IMR-90 (cell line): ENCODE measurements around the gene GDNF. TPM values are rescaled to one million over a fixed set of nuclear protein-coding genes. Genes with fewer than 3 reads are reported as not detected.
A peak's percentile ranks its signal among the peaks of the same experiment; 100 is the strongest.

Experiments used
- ATAC-seq: fragments of 200-7000 bp; cut with Tn5 transposase; 2 replicates; pipeline ENCODE4 v1.9.1; 2020; ENCODE audit warnings: low read depth, mild to moderate bottlenecking, moderate library complexity
- BruUV-seq: library from RNA; stranded (reverse); fragments of 400-500 nt; replicated peaks from 2 replicates; lab custom pipeline; 2021; lab: Mats Ljungman, UMichigan
- CTCF ChIA-PET: fragments of 300-600 bp; formaldehyde crosslinking; extraction: SDS; loops from one replicate; lab custom pipeline; 2021; ENCODE audit warnings: antibody characterized with exemption; lab: Yijun Ruan, JAX
- POLR2A ChIA-PET: fragments of 300-600 bp; sonication (Branson Sonifier 250); formaldehyde crosslinking; loops from one replicate; lab custom pipeline; 2022; ENCODE audit warnings: antibody characterized with exemption; ENCODE audit not compliant: unreplicated experiment; lab: Charles Lee
- DNase-seq: peaks from one replicate; pipeline ENCODE4 v3.0.0; 2013
- H2AFZ ChIP-seq: replicated peaks from 2 replicates; pipeline ENCODE3; 2013; ENCODE audit warnings: low read length, mild to moderate bottlenecking; ENCODE audit not compliant: poor library complexity
- H2AK5ac ChIP-seq: 2 replicates; pipeline ENCODE4 v1.6.1; 2013; ENCODE audit warnings: low read depth, low read length, inconsistent platforms
- H2AK9ac ChIP-seq: replicated peaks from 2 replicates; pipeline ENCODE3; 2013; ENCODE audit warnings: mild to moderate bottlenecking, low read depth, low read length, moderate library complexity; ENCODE audit not compliant: poor library complexity
- H2BK120ac ChIP-seq: 2 replicates; pipeline ENCODE4 v1.6.1; 2013; ENCODE audit warnings: low read depth, low read length, inconsistent platforms
- H2BK15ac ChIP-seq: 3 replicates; pipeline ENCODE4 v1.6.1; 2013; ENCODE audit warnings: low read depth, low read length, inconsistent platforms
- H2BK20ac ChIP-seq: 2 replicates; pipeline ENCODE4 v1.6.1; 2013; ENCODE audit warnings: low read depth, mild to moderate bottlenecking, inconsistent platforms, low read length, moderate library complexity
- H2BK5ac ChIP-seq: 2 replicates; pipeline ENCODE4 v1.6.1; 2013; ENCODE audit warnings: mild to moderate bottlenecking, low read depth, low read length, inconsistent platforms; ENCODE audit not compliant: poor library complexity, severe bottlenecking
- H3K14ac ChIP-seq: replicated peaks from 2 replicates; pipeline ENCODE4 v1.6.1; 2013; ENCODE audit warnings: low read depth, low read length, inconsistent platforms
- H3K18ac ChIP-seq: 2 replicates; pipeline ENCODE4 v1.6.1; 2013; ENCODE audit warnings: low read depth, low read length, control low read depth
- H3K23ac ChIP-seq: 2 replicates; pipeline ENCODE4 v1.6.1; 2013; ENCODE audit warnings: low read depth, low read length, inconsistent platforms
- H3K27ac ChIP-seq: 2 replicates; pipeline ENCODE4 v1.5.1; 2013; ENCODE audit warnings: mild to moderate bottlenecking, control low read depth, low read length; ENCODE audit not compliant: insufficient read depth
- H3K27me3 ChIP-seq: 2 replicates; pipeline ENCODE4 v1.6.1; 2013; ENCODE audit warnings: low read length; ENCODE audit not compliant: control insufficient read depth, insufficient read depth
- H3K36me3 ChIP-seq: 2 replicates; pipeline ENCODE4 v1.6.1; 2013; ENCODE audit warnings: low read length, mixed read lengths; ENCODE audit not compliant: control insufficient read depth, insufficient read depth
- H3K4ac ChIP-seq: 2 replicates; pipeline ENCODE4 v1.6.1; 2013; ENCODE audit warnings: low read depth, low read length, inconsistent platforms
- H3K4me1 ChIP-seq: 2 replicates; pipeline ENCODE4 v1.6.1; 2013; ENCODE audit warnings: low read length, mixed read lengths; ENCODE audit not compliant: control insufficient read depth, insufficient read depth
- H3K4me2 ChIP-seq: 2 replicates; pipeline ENCODE4 v1.6.1; 2013; ENCODE audit warnings: low read depth, mild to moderate bottlenecking, control low read depth, low read length, moderate library complexity
- H3K4me3 ChIP-seq: 2 replicates; pipeline ENCODE4 v1.5.1; 2013; ENCODE audit warnings: low read depth, mild to moderate bottlenecking, control low read depth, low read length, moderate library complexity; ENCODE audit not compliant: insufficient read depth
- H3K56ac ChIP-seq: 2 replicates; pipeline ENCODE4 v1.6.1; 2013; ENCODE audit warnings: low read length, inconsistent platforms; ENCODE audit not compliant: insufficient read depth; ENCODE audit errors: extremely low read depth
- H3K79me1 ChIP-seq, 2 experiments: 2 replicates each; pipeline ENCODE4 v1.6.1; 2013; ENCODE audit warnings: low read length in 2 of 2, inconsistent platforms in 1 of 2, low read depth in 1 of 2
- H3K9ac ChIP-seq: 2 replicates; pipeline ENCODE4 v1.6.1; 2013; ENCODE audit warnings: low read depth, low read length, control low read depth
- H3K9me1 ChIP-seq: 2 replicates; pipeline ENCODE4 v1.6.1; 2013; ENCODE audit warnings: low read length, inconsistent platforms; ENCODE audit not compliant: insufficient read depth
- H3K9me3 ChIP-seq: 2 replicates; pipeline ENCODE4 v1.6.1; 2013; ENCODE audit warnings: low read length; ENCODE audit not compliant: control insufficient read depth, insufficient read depth
- H4K20me1 ChIP-seq: 2 replicates; pipeline ENCODE4 v1.6.1; 2013; ENCODE audit warnings: low read length, inconsistent platforms; ENCODE audit not compliant: insufficient read depth
- H4K5ac ChIP-seq: 2 replicates; pipeline ENCODE4 v1.6.1; 2013; ENCODE audit warnings: mild to moderate bottlenecking, low read depth, low read length, control low read depth
- H4K8ac ChIP-seq, 2 experiments: 2 replicates each; pipeline ENCODE4 v1.6.1; 2013; ENCODE audit warnings: low read depth in 2 of 2, low read length in 2 of 2, control low read depth in 1 of 2, inconsistent platforms in 1 of 2
- H4K91ac ChIP-seq: 2 replicates; pipeline ENCODE4 v1.6.1; 2013; ENCODE audit warnings: low read depth, low read length, inconsistent platforms; ENCODE audit not compliant: insufficient read depth
- BHLHE40 ChIP-seq: fragments of 150-350 bp; IDR thresholded peaks from 2 replicates; pipeline ENCODE4 v1.6.1; 2016; ENCODE audit warnings: mild to moderate bottlenecking, low read depth, low read length
- CEBPB ChIP-seq: IDR thresholded peaks from 2 replicates; pipeline ENCODE4 v1.6.1; 2012; ENCODE audit warnings: low read depth, low read length, improper control_type of control experiment
- CHD1 ChIP-seq: IDR thresholded peaks from 2 replicates; pipeline ENCODE4 v1.6.1; 2012; ENCODE audit warnings: low read depth, low read length, improper control_type of control experiment
- MAZ ChIP-seq: IDR thresholded peaks from 2 replicates; pipeline ENCODE4 v1.6.1; 2012; ENCODE audit warnings: low read depth, mild to moderate bottlenecking, low read length, improper control_type of control experiment, moderate library complexity, borderline replicate concordance
- MXI1 ChIP-seq: IDR thresholded peaks from 2 replicates; pipeline ENCODE4 v1.6.1; 2012; ENCODE audit warnings: low read depth, mild to moderate bottlenecking, low read length, moderate library complexity, borderline replicate concordance
- RAD21 ChIP-seq: IDR thresholded peaks from 2 replicates; pipeline ENCODE4 v1.6.1; 2012; ENCODE audit warnings: low read length, improper control_type of control experiment
- RFX5 ChIP-seq: IDR thresholded peaks from 2 replicates; pipeline ENCODE4 v1.8.0; 2012; ENCODE audit warnings: low read depth, mild to moderate bottlenecking, low read length, moderate library complexity
- SMC3 ChIP-seq: fragments of 150-350 bp; IDR thresholded peaks from 2 replicates; pipeline ENCODE4 v1.6.1; 2016; ENCODE audit warnings: low read depth, mild to moderate bottlenecking, antibody characterized with exemption, low read length, moderate library complexity
- WGBS, 2 experiments: methylation state at CpG; one replicate each; pipeline versions ENCODE4 v1.1.5 to v1.1.7; 2013; ENCODE audit warnings: missing lambda C conversion rate in 2 of 2; ENCODE audit not compliant: insufficient read length in 1 of 2; ENCODE audit errors: extremely low coverage in 2 of 2; 5-methylcytosine and 5-hydroxymethylcytosine counted together
- dilution Hi-C: fragments of 300-500 bp; cut with HindIII; formaldehyde crosslinking; loops from one replicate; pipeline ENCODE4 v1.14.3; 2018; ENCODE audit warnings: low sequenced_read_pairs; ENCODE audit not compliant: unreplicated experiment
- in situ Hi-C: fragments of 300-500 bp; cut with MboI; formaldehyde crosslinking; loops from 3 replicates; pipeline ENCODE4 v1.14.3; 2019; ENCODE audit warnings: low sequenced_read_pairs, inconsistent platforms, mixed read lengths
- intact Hi-C: fragments of 100-400 bp; cut with micrococcal nuclease; formaldehyde crosslinking; loops from 2 replicates; pipeline ENCODE4 v1.10.0; 2022
- polyA plus RNA-seq, 3 experiments: library from polyadenylated mRNA; depleted of rRNA; stranded (reverse); fragments of >200 nt; gene quantifications; 2 replicates each; pipeline ENCODE4 v1.2.3, GENCODE V29; 2012; ENCODE audit warnings: low replicate concordance in 1 of 3
- total RNA-seq: library from RNA; depleted of rRNA; stranded (reverse); fragments of >200 nt; gene quantifications from 2 replicates; pipeline ENCODE4 v1.2.3, GENCODE V29; 2012
- TF ChIP-seq, protein P1 (sequence below): conservative IDR thresholded peaks from 2 replicates; pipeline ENCODE4 v1.5.1; 2012; ENCODE audit warnings: mild to moderate bottlenecking, low read depth, low read length, improper control_type of control experiment

The GDNF gene
- total and polyA plus RNA-seq, 2 of the 4 experiments (the other 2 are of a cell fraction), result 0.18 to 0.82 TPM

DNA sequence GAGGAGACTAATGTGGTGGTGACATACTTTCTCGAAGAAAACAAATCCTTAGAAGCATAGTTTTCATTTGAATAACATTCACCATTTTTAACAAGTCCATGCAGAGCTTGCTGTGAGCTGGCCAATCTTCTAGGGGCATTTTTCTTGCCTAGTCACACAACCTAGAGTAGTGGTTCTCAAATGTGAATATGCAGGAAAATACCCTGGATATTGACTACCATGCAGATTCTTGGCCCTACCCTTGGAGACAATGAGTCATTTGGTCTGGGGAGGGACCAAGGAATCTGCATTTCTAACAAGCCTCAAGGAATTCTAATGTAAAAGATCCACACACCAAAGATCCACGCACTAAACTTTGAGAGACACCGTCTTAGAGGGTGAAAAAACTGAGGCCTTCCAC, 23.5 kb downstream of the GDNF start:
- TF ChIP-seq RFX5 (no peak), MAZ (no peak), SMC3 (no peak), CEBPB (no peak), CHD1 (no peak), MXI1 (no peak), RAD21 (no peak), BHLHE40 (no peak)
- TF ChIP-seq, protein P1, sequence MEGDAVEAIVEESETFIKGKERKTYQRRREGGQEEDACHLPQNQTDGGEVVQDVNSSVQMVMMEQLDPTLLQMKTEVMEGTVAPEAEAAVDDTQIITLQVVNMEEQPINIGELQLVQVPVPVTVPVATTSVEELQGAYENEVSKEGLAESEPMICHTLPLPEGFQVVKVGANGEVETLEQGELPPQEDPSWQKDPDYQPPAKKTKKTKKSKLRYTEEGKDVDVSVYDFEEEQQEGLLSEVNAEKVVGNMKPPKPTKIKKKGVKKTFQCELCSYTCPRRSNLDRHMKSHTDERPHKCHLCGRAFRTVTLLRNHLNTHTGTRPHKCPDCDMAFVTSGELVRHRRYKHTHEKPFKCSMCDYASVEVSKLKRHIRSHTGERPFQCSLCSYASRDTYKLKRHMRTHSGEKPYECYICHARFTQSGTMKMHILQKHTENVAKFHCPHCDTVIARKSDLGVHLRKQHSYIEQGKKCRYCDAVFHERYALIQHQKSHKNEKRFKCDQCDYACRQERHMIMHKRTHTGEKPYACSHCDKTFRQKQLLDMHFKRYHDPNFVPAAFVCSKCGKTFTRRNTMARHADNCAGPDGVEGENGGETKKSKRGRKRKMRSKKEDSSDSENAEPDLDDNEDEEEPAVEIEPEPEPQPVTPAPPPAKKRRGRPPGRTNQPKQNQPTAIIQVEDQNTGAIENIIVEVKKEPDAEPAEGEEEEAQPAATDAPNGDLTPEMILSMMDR, result no peak
- BruUV-seq, result no TSS peak
- Histone ChIP-seq H3K23ac (no peak overlapping the region), H2BK15ac (no peak overlapping the region), H3K79me1 (no peaks in the 10 kb centered on the region), H3K9ac (no peak overlapping the region), H4K20me1 (no peaks in the 10 kb centered on the region), H3K4me2 (no peak overlapping the region), H3K27me3 (no peaks in the 10 kb centered on the region), H3K36me3 (peaks cover 4% of the 10 kb centered on the region; the same call in 1 of the 2 replicates), H3K9me1 (no peaks in the 10 kb centered on the region), H3K18ac (peak overlapping the region; percentile 53; the same call in 1 of the 2 replicates), H4K8ac (no peak overlapping the region), H2BK120ac (no peak overlapping the region), H4K5ac (no peak overlapping the region), H3K4me3 (no peak overlapping the region), H3K27ac (no peak overlapping the region), H3K14ac (no peak overlapping the region; the same call in 1 of the 2 replicates), H2BK20ac (no peak overlapping the region; the same call in 1 of the 2 replicates), H2AK5ac (no peak overlapping the region), H3K9me3 (no peaks in the 10 kb centered on the region), H4K91ac (no peak overlapping the region), H2AK9ac (no peak overlapping the region), H3K4ac (no peak overlapping the region), H3K4me1 (peaks cover 6% of the 10 kb centered on the region), H2BK5ac (no peak overlapping the region), H2AFZ (no peak overlapping the region), H3K56ac (no peak overlapping the region)
- in situ Hi-C loops, result no loop called here
- DNase-seq (no peak), ATAC-seq (peak; percentile 35)
- intact Hi-C loops, result no loop called here
- ChIA-PET POLR2A (no interaction called here), CTCF (no interaction called here)
- dilution Hi-C loops, result no loop called here
- no CpG with 5 or more reads among the region's 3 CpGs for WGBS, 2 experiments
